Gastrocnemius medialis (tissue), 4 donors: ENCODE results near the gene POLD3. TPM values are rescaled to one million over a fixed set of nuclear protein-coding genes. Genes with fewer than 3 reads are reported as not detected.
"Not testable (repeated sequence)": the region's sequence is repeated elsewhere in the genome, so short reads cannot be mapped to it uniquely, and the experiment has no call there.

ENCODE experiments used
- ATAC-seq, 2 donors: fragments of 150-250 bp; one replicate each; pipeline ENCODE4 v1.9.1; 2016
- DNase-seq, 2 donors: peaks; one replicate each; pipeline ENCODE4 v3.0.0-alpha.2; 2019
- H3K27ac ChIP-seq, 4 donors: fragments of 200-600 bp; sonication (generic); 1 replicate in 1 of 4; 2 replicates in 3 of 4; pipeline ENCODE4 v1.5.1; 2016 to 2018; ENCODE audit warnings: mild to moderate bottlenecking in 2 of 4, moderate library complexity in 1 of 4
- H3K27me3 ChIP-seq, 3 donors: fragments of 200-600 bp; sonication (generic) in 2 of 3; 1 replicate in 1 of 3; 2 replicates in 2 of 3; pipeline versions ENCODE4 v1.5.1 to v1.6.0; 2016 to 2019; ENCODE audit warnings: mild to moderate bottlenecking in 1 of 3, moderate library complexity in 1 of 3
- H3K36me3 ChIP-seq, 2 donors: fragments of 200-600 bp; sonication (generic) in 1 of 2; one replicate each; pipeline ENCODE4 v1.5.1; 2017 to 2018
- H3K4me1 ChIP-seq, 2 donors: fragments of 200-600 bp; sonication (generic) in 1 of 2; one replicate each; pipeline ENCODE4 v1.5.1; 2016 to 2017; ENCODE audit warnings: mild to moderate bottlenecking in 2 of 2
- H3K4me3 ChIP-seq, 4 donors: fragments of 200-600 bp; sonication (generic) in 3 of 4; 1 replicate in 1 of 4; 2 replicates in 3 of 4; pipeline ENCODE4 v1.5.1; 2016 to 2019; ENCODE audit warnings: mild to moderate bottlenecking in 2 of 4
- H3K9me3 ChIP-seq, 3 donors: fragments of 200-600 bp; sonication (generic) in 2 of 3; 1 replicate in 1 of 3; 2 replicates in 2 of 3; pipeline ENCODE4 v1.5.1; 2016 to 2019
- POLR2A ChIP-seq, 2 donors: fragments of 450-650 bp; IDR thresholded peaks; one replicate each; pipeline ENCODE4 v1.6.1; 2017; ENCODE audit warnings: antibody characterized with exemption in 2 of 2, mild to moderate bottlenecking in 2 of 2, moderate library complexity in 2 of 2
- in situ Hi-C, 4 donors: fragments of 200-750 bp; cut with MboI; loops; one replicate each; pipeline versions ENCODE4 v1.15.0 to v1.8.0; 2017; ENCODE audit warnings: low sequenced_read_pairs in 4 of 4
- intact Hi-C: fragments of 100-400 bp; cut with DNase I; formaldehyde crosslinking; loops from one replicate; pipeline ENCODE4 v1.15.1; 2023; ENCODE audit warnings: low total_unique reads
- total RNA-seq, 4 donors: library from RNA; depleted of rRNA; stranded (reverse); fragments of >200 nt; gene quantifications; one replicate each; pipeline versions ENCODE4 v1.1.0 to v1.2.3, GENCODE V29; 2016
- TF ChIP-seq, protein P1 (sequence below), 5 experiments: fragments of 450-650 bp in 3 of 5; fragments of 200-600 bp in 2 of 5; sonication (generic) in 2 of 5; IDR thresholded peaks in 4 of 5; conservative IDR thresholded peaks in 1 of 5; 1 replicate in 4 of 5; 2 replicates in 1 of 5; pipeline ENCODE4 v1.5.1; 2016 to 2019; ENCODE audit warnings: antibody characterized with exemption in 5 of 5, mild to moderate bottlenecking in 3 of 5, moderate library complexity in 3 of 5

The POLD3 gene
- total RNA-seq, 4 donors from 2014 or later: 4.6 to 6.4 (median 5.8) TPM

DNA sequence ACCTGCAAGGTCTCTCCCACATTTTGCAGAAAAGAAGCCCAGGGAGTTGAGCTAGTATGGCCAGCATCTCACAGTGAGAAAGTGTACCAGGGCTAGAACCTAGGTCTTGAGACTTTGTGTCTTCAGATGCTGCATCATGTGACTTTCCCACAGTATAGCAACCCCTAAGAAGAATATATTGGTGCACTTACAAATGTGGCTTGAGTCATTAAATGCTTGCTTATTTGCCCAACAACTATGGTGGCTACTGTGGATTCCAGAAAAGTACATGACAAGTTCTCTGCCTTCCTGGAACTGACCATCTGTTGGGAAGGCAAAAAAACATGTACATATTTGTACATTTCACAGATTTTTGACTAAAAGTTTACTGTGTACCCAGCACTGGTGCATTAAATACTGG lies 55.0 kb downstream of the POLD3 start:
- DNase-seq (no peak), ATAC-seq (no peak)
- intact Hi-C loops: no loop called here
- H3K27ac ChIP-seq: no peak overlapping the region
- H3K4me1 ChIP-seq: no peaks in the 10 kb centered on the region
- H3K36me3 ChIP-seq: no peaks in the 10 kb centered on the region
- no peaks in the 10 kb centered on the region for H3K27me3 ChIP-seq
- H3K4me3 ChIP-seq: no peak overlapping the region
- TF ChIP-seq, protein P1, sequence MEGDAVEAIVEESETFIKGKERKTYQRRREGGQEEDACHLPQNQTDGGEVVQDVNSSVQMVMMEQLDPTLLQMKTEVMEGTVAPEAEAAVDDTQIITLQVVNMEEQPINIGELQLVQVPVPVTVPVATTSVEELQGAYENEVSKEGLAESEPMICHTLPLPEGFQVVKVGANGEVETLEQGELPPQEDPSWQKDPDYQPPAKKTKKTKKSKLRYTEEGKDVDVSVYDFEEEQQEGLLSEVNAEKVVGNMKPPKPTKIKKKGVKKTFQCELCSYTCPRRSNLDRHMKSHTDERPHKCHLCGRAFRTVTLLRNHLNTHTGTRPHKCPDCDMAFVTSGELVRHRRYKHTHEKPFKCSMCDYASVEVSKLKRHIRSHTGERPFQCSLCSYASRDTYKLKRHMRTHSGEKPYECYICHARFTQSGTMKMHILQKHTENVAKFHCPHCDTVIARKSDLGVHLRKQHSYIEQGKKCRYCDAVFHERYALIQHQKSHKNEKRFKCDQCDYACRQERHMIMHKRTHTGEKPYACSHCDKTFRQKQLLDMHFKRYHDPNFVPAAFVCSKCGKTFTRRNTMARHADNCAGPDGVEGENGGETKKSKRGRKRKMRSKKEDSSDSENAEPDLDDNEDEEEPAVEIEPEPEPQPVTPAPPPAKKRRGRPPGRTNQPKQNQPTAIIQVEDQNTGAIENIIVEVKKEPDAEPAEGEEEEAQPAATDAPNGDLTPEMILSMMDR (IDR thresholded peaks at IDR 0.05 in 4 of 5, conservative IDR thresholded peaks at IDR 0.05 in 1 of 5): no peak
- TF ChIP-seq POLR2A (IDR thresholded peaks at IDR 0.05): no peak
- in situ Hi-C loops: no loop called here
- H3K9me3 ChIP-seq: no peaks in the 10 kb centered on the region

DNA sequence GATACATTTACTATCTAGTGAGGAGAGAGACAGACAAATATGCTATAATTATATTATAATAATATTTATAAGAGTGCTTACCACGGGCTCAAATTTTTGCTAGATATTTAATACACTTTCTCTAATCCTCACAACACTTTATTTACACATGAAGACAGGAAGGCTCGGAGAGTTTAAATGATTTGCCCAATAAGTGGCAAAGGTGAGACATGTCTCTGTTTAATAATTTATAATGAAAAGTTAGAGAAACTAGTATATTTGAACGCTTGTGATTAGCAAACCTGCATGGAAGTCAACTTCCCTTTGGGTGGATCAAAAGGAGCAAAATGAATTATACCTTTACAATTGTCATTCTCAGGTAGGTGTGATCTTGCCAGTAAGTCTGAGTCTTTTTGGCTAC lies 55.4 kb downstream of the POLD3 start:
- DNase-seq: no peak
- Histone ChIP-seq H3K4me1 (no peaks in the 10 kb centered on the region), H3K4me3 (no peak overlapping the region), H3K9me3 (no peaks in the 10 kb centered on the region), H3K27me3 (no peaks in the 10 kb centered on the region), H3K36me3 (no peaks in the 10 kb centered on the region), H3K27ac (no peak overlapping the region)
- intact Hi-C loops: no loop called here
- TF ChIP-seq POLR2A (IDR thresholded peaks at IDR 0.05): no peak
- TF ChIP-seq, protein P1 (IDR thresholded peaks at IDR 0.05 in 4 of 5, conservative IDR thresholded peaks at IDR 0.05 in 1 of 5): no peak
- ATAC-seq: no peak
- in situ Hi-C loops: no loop called here

DNA sequence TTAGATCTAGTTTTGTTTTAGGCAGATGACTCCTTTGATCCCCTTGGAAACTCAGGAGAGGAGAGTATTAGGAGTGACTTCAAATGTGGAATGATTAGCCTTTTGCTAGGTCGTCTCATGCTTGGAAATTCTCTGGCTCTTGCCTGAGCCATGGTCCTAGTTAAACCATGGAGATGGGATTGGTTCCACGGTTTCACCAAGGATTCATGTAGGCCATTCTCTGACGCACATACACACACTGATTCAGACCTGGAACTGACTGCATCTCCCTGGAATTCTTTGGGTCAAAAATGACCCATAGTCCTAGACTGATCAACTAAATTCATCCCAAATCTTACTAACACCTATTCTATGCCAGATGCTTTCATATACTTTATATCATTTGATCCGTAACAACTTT lies 56.5 kb downstream of the POLD3 start:
- no peaks in the 10 kb centered on the region for H3K36me3 ChIP-seq
- no peaks in the 10 kb centered on the region for H3K9me3 ChIP-seq
- DNase-seq: no peak
- intact Hi-C loops: no loop called here
- no peak overlapping the region for H3K27ac ChIP-seq
- ATAC-seq: peak; percentile 52 to 66
- in situ Hi-C loops: no loop called here
- no peaks in the 10 kb centered on the region for H3K27me3 ChIP-seq
- TF ChIP-seq, protein P1 (IDR thresholded peaks at IDR 0.05 in 4 of 5, conservative IDR thresholded peaks at IDR 0.05 in 1 of 5): no peak
- no peak for TF ChIP-seq POLR2A (IDR thresholded peaks at IDR 0.05)
- H3K4me1 ChIP-seq: no peaks in the 10 kb centered on the region
- H3K4me3 ChIP-seq: no peak overlapping the region

DNA sequence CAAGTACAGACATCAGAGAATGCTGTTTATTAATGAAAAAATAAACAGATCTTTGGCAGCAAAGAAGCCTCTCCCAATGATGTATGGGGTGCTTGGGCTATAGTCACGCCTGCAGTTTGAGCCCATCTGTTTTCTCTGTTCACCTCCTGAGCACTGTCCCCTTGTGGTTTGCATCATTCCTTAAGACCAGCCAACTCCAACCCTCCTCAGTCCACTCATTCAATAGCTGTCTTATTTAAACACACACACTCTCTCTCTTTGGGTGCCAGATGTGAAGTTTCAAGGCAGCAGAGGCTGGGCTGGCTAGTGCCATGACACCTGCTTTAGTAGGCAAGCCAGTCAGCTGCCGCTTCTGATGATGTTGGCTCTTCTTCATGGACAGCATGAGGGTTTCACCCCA lies 58.1 kb downstream of the POLD3 start:
- in situ Hi-C loops: no loop called here
- no peak for TF ChIP-seq POLR2A (IDR thresholded peaks at IDR 0.05)
- TF ChIP-seq, protein P1 (IDR thresholded peaks at IDR 0.05 in 4 of 5, conservative IDR thresholded peaks at IDR 0.05 in 1 of 5): no peak
- Histone ChIP-seq H3K27me3 (no peaks in the 10 kb centered on the region), H3K4me3 (no peak overlapping the region), H3K36me3 (no peaks in the 10 kb centered on the region), H3K4me1 (no peaks in the 10 kb centered on the region), H3K27ac (no peak overlapping the region), H3K9me3 (no peaks in the 10 kb centered on the region)
- peak in 1 of 2 donors; percentile 30 for ATAC-seq
- intact Hi-C loops: no loop called here
- DNase-seq: no peak

DNA sequence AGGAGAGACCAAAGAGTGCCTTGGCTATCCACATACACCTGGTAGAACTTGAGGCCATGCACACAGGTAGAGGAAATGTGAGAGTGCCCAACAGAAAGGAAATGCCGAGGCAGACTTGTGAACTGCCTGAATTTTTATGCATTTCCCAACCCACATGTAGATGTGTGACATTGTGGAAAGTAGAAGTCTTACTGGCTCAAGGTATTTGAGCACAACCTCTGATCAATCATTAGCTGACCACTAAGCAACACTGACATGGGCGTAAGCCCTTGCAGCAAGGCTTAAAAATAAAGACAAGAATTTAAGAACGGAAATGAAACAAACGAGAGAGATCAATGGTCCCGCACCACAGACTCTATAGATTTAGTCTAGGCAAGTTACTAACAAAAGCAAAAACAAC lies 62.6 kb downstream of the POLD3 start:
- H3K4me1 ChIP-seq: no peaks in the 10 kb centered on the region
- no peak overlapping the region for H3K4me3 ChIP-seq
- no peaks in the 10 kb centered on the region for H3K27me3 ChIP-seq
- in situ Hi-C loops (no loop called here), intact Hi-C loops (no loop called here)
- DNase-seq (no peak), ATAC-seq (no peak)
- H3K36me3 ChIP-seq: no peaks in the 10 kb centered on the region
- H3K27ac ChIP-seq: no peak overlapping the region
- no peak for TF ChIP-seq POLR2A (IDR thresholded peaks at IDR 0.05)
- TF ChIP-seq, protein P1 (IDR thresholded peaks at IDR 0.05 in 4 of 5, conservative IDR thresholded peaks at IDR 0.05 in 1 of 5): no peak
- H3K9me3 ChIP-seq: no peaks in the 10 kb centered on the region

- H3K4me3 ChIP-seq, DNase-seq, H3K27me3 ChIP-seq, H3K4me1 ChIP-seq, H3K9me3 ChIP-seq, intact Hi-C loops, in situ Hi-C loops, H3K36me3 ChIP-seq, ATAC-seq, H3K27ac ChIP-seq: not testable (repeated sequence)
These were observed 66.7 kb downstream of the POLD3 start for GRCh38 chr11:74659124-74659523.
